PFSK-1 (cell line): ENCODE results near the gene MEGF11.

Source experiments
- FOXP2 ChIP-seq: optimal IDR thresholded peaks from 2 replicates; pipeline ENCODE3; 2011; ENCODE audit warnings: borderline replicate concordance, control low read depth, inconsistent platforms; ENCODE audit not compliant: insufficient read depth; ENCODE audit errors: extremely low read length, extremely low read depth
- POLR2AphosphoS5 ChIP-seq: IDR thresholded peaks from 2 replicates; pipeline ENCODE4 v1.6.1; 2012; ENCODE audit warnings: low read depth, mild to moderate bottlenecking, control low read depth, low read length, moderate library complexity
- SIN3A ChIP-seq: IDR thresholded peaks from 2 replicates; pipeline ENCODE4 v1.6.1; 2012; ENCODE audit warnings: mild to moderate bottlenecking, low read length, moderate library complexity, borderline replicate concordance; ENCODE audit not compliant: insufficient read depth
- TAF1 ChIP-seq: IDR thresholded peaks from 2 replicates; pipeline ENCODE4 v1.6.1; 2012; ENCODE audit warnings: low read length, control low read depth, borderline replicate concordance; ENCODE audit not compliant: insufficient read depth
- TF ChIP-seq, protein P1 (sequence below), 2 experiments: IDR thresholded peaks; 2 replicates each; pipeline versions ENCODE4 v1.6.1 to v1.8.0; 2011 to 2012; ENCODE audit warnings: low read depth in 2 of 2, low read length in 2 of 2, control low read depth in 1 of 2, inconsistent platforms in 1 of 2, mild to moderate bottlenecking in 1 of 2, moderate library complexity in 1 of 2; ENCODE audit not compliant: insufficient read depth in 1 of 2

Gene MEGF11

DNA sequence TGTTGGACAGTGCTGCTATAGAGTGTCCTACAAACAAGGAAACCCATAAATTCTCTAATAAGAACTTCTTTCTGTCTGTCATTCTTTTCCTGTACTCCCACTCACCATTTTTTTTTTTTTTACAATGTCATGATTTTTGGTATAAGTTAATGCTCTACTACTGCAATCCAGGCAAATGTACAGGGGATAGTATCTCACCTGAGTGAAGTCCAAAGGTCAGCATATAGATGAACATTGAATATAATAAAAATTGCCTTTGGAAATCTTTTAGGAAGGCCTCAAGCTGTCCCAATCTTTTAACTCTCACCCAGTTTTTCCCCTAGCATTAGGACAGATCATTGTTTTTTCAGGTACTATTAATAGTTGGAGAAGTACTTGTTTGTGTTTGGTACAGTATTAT, 405.6 kb downstream of the MEGF11 start:
- TF ChIP-seq, protein P1, sequence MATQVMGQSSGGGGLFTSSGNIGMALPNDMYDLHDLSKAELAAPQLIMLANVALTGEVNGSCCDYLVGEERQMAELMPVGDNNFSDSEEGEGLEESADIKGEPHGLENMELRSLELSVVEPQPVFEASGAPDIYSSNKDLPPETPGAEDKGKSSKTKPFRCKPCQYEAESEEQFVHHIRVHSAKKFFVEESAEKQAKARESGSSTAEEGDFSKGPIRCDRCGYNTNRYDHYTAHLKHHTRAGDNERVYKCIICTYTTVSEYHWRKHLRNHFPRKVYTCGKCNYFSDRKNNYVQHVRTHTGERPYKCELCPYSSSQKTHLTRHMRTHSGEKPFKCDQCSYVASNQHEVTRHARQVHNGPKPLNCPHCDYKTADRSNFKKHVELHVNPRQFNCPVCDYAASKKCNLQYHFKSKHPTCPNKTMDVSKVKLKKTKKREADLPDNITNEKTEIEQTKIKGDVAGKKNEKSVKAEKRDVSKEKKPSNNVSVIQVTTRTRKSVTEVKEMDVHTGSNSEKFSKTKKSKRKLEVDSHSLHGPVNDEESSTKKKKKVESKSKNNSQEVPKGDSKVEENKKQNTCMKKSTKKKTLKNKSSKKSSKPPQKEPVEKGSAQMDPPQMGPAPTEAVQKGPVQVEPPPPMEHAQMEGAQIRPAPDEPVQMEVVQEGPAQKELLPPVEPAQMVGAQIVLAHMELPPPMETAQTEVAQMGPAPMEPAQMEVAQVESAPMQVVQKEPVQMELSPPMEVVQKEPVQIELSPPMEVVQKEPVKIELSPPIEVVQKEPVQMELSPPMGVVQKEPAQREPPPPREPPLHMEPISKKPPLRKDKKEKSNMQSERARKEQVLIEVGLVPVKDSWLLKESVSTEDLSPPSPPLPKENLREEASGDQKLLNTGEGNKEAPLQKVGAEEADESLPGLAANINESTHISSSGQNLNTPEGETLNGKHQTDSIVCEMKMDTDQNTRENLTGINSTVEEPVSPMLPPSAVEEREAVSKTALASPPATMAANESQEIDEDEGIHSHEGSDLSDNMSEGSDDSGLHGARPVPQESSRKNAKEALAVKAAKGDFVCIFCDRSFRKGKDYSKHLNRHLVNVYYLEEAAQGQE (IDR thresholded peaks at IDR 0.05; ENCODE audit: insufficient read depth in 1 of 2, low read depth in 2 of 2, low read length in 2 of 2) = no peak
- TF ChIP-seq SIN3A (no peak), TAF1 (no peak), FOXP2 (no peak), POLR2AphosphoS5 (no peak)

DNA sequence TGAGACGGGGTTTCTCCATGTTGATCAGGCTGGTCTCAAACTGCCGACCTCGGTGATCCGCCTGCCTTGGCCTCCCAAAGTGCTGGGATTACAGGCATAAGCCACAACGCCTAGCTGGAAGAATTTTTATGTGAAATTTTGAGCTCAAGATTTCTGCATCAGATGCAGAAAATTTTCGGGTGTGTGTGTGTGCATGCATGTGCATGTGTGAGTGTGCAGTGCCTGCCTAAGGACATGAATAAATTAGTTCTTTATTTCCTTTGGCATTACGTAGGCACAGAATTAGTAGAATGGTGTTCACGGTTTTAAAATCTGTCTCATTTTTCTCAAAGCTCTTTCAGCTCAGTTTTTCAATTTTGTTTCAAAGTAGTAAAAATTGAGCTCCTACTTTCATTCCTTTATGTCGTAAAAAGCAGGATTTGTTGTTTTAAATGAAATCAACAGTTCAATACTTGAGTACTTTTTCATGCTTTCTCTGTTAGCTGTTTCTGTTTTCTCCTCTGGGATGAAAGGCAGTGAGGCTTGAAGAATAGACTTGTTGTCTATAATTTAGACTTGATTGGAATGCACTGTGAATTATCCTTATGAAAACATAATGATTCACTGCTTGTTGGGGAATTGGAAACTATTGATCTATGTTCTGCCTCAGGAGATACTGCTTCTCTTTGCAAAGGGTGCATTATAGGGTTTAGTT, 407.6 kb downstream of the MEGF11 start:
- TF ChIP-seq POLR2AphosphoS5 = no peak
- no peak for TF ChIP-seq FOXP2
- TF ChIP-seq TAF1 = no peak
- TF ChIP-seq SIN3A = no peak
- TF ChIP-seq, protein P1 (IDR thresholded peaks at IDR 0.05; ENCODE audit: insufficient read depth in 1 of 2, low read depth in 2 of 2, low read length in 2 of 2) = no peak
